ENCODE measurements around the gene DMXL1. TPM values are rescaled to one million over a fixed set of nuclear protein-coding genes. Genes with fewer than 3 reads are reported as not detected.
A peak's percentile ranks its signal among the peaks of the same experiment; 100 is the strongest.

DMXL1 gene
- total and polyA plus RNA-seq, 4 donors, result 4.3 to 38.1 (median 25.1) TPM

DNA sequence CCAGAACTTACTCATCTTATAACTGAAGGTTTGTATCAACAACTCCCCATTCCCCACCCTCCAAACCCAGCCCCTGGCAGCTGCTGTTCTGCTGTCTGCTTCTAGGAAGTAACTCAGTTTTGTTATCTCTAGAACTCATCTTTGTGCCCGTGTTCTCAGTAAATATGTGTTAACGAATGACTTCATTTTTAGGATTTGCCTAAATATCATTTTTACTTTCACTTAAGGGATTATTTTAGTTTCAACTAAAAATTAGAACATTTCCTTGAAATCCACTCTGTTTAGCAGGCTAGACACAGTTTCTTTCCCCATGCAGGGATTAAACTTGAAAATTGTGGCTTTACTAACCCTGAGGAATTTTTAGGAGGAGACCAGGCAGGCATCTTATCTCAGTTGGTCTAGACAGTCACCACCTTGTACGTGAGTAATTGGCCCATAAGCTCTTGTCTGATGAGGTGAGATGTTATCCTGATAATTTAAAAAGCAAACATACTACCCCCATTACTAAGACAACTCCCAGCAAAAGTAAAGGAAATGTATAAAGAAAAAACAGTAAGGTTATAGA is 216.7 kb downstream of the DMXL1 start:
- H3K27ac ChIP-seq (ENCODE audit: low read depth in 1 of 2, low read length in 2 of 2), result no peak overlapping the region
- DNase-seq (ENCODE audit: low spot score), result no peak
- WGBS, result 52% methylated on average over 3 of the region's 3 CpGs
- H3K4me3 ChIP-seq (ENCODE audit: low read depth in 1 of 3, low read length in 3 of 3), result no peak overlapping the region
- no peaks in the 10 kb centered on the region for H3K27me3 ChIP-seq (ENCODE audit: control insufficient read depth in 4 of 4, insufficient read depth in 4 of 4, low read length in 3 of 4)
- TF ChIP-seq, protein P1, sequence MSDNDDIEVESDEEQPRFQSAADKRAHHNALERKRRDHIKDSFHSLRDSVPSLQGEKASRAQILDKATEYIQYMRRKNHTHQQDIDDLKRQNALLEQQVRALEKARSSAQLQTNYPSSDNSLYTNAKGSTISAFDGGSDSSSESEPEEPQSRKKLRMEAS (IDR thresholded peaks at IDR 0.05), result no peak
- no peaks in the 10 kb centered on the region for H3K9me3 ChIP-seq (ENCODE audit: control insufficient read depth in 4 of 4, low read length in 3 of 4)
- H3K36me3 ChIP-seq (ENCODE audit: control insufficient read depth in 4 of 4, insufficient read depth in 3 of 4, low read depth in 1 of 4, low read length in 3 of 4), result no peaks in the 10 kb centered on the region
- no peaks in the 10 kb centered on the region for H3K4me1 ChIP-seq (ENCODE audit: control insufficient read depth in 4 of 4, insufficient read depth in 4 of 4, low read length in 3 of 4)
- H3K9ac ChIP-seq (ENCODE audit: low read depth in 1 of 2, low read length in 2 of 2), result peak overlapping the region in 1 of 2 donors; percentile 14

DNA sequence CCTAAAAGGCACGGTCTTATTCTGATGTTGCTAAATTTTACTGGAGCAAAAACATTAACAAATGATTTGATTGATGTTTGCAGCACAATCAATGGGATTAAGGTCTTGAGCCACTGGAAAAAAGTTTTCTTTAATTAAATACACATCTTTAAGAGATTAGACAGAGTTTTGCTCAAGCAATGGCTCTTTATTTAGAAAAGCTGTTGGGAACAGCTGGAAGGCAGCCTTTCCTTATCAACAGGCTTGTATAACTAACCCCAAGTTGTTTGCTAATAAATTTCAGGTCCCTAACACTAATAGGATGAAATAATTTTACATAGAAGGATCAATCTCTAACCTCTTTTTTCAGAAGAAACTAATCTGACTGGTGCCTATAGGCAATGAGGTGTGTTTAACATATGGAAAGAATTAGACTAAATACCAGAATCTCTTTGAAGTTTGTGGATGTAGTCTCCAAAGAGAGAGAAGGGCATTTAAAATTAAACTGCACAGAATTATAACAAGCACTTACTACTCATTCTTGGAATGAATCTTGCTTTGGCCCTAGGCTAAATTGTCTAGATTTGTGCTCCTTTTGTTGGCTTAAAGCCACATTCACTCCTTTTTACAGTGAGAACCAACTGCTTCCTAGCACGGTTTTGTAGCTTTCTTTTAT is 217.6 kb downstream of the DMXL1 start:
- TF ChIP-seq GABPA (IDR thresholded peaks at IDR 0.05 in 1 of 2, conservative IDR thresholded peaks at IDR 0.05 in 1 of 2) (no peak), RAD21 (IDR thresholded peaks at IDR 0.05) (no peak), YY1 (IDR thresholded peaks at IDR 0.05) (no peak), NR2F2 (IDR thresholded peaks at IDR 0.05) (no peak)
- TF ChIP-seq, protein P2, sequence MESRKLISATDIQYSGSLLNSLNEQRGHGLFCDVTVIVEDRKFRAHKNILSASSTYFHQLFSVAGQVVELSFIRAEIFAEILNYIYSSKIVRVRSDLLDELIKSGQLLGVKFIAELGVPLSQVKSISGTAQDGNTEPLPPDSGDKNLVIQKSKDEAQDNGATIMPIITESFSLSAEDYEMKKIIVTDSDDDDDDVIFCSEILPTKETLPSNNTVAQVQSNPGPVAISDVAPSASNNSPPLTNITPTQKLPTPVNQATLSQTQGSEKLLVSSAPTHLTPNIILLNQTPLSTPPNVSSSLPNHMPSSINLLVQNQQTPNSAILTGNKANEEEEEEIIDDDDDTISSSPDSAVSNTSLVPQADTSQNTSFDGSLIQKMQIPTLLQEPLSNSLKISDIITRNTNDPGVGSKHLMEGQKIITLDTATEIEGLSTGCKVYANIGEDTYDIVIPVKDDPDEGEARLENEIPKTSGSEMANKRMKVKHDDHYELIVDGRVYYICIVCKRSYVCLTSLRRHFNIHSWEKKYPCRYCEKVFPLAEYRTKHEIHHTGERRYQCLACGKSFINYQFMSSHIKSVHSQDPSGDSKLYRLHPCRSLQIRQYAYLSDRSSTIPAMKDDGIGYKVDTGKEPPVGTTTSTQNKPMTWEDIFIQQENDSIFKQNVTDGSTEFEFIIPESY (IDR thresholded peaks at IDR 0.05), result no peak

DNA sequence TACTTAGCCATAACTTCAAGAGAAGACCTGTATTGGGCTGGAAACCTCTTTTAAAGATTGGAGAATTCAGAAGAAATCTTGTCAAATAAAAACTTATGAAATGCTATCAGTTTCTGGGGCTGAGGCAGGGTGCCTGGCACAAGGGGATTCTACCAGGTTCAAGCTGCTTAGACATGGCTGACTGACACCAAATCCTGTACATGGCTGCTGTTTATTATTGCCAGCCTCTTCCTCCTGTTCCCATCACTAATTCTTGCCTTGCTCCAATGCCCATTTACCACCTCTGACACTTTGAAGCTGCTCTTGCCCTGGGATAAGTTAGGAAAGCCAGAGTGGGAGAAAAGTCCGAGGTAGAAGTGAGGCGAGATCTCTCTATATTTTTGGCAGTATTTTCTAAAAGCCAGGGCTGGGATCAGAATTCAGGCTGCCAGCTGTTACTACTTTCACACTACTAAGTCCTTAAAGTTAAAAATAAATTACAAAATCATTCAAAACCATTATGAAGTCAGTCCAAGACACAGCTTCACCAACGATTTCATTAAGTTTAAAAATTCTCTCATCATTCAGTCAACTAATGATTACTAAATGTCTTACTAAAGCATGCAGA is 218.7 kb downstream of the DMXL1 start:
- Histone ChIP-seq H3K27ac (ENCODE audit: low read depth in 1 of 2, low read length in 2 of 2) (no peak overlapping the region), H3K4me3 (ENCODE audit: low read depth in 1 of 3, low read length in 3 of 3) (no peak overlapping the region), H3K36me3 (ENCODE audit: control insufficient read depth in 4 of 4, insufficient read depth in 3 of 4, low read depth in 1 of 4, low read length in 3 of 4) (no peaks in the 10 kb centered on the region), H3K27me3 (ENCODE audit: control insufficient read depth in 4 of 4, insufficient read depth in 4 of 4, low read length in 3 of 4) (no peaks in the 10 kb centered on the region), H3K9ac (ENCODE audit: low read depth in 1 of 2, low read length in 2 of 2) (no peak overlapping the region), H3K9me3 (ENCODE audit: control insufficient read depth in 4 of 4, low read length in 3 of 4) (no peaks in the 10 kb centered on the region), H3K4me1 (ENCODE audit: control insufficient read depth in 4 of 4, insufficient read depth in 4 of 4, low read length in 3 of 4) (no peaks in the 10 kb centered on the region)
- TF ChIP-seq, protein P3, sequence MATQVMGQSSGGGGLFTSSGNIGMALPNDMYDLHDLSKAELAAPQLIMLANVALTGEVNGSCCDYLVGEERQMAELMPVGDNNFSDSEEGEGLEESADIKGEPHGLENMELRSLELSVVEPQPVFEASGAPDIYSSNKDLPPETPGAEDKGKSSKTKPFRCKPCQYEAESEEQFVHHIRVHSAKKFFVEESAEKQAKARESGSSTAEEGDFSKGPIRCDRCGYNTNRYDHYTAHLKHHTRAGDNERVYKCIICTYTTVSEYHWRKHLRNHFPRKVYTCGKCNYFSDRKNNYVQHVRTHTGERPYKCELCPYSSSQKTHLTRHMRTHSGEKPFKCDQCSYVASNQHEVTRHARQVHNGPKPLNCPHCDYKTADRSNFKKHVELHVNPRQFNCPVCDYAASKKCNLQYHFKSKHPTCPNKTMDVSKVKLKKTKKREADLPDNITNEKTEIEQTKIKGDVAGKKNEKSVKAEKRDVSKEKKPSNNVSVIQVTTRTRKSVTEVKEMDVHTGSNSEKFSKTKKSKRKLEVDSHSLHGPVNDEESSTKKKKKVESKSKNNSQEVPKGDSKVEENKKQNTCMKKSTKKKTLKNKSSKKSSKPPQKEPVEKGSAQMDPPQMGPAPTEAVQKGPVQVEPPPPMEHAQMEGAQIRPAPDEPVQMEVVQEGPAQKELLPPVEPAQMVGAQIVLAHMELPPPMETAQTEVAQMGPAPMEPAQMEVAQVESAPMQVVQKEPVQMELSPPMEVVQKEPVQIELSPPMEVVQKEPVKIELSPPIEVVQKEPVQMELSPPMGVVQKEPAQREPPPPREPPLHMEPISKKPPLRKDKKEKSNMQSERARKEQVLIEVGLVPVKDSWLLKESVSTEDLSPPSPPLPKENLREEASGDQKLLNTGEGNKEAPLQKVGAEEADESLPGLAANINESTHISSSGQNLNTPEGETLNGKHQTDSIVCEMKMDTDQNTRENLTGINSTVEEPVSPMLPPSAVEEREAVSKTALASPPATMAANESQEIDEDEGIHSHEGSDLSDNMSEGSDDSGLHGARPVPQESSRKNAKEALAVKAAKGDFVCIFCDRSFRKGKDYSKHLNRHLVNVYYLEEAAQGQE (IDR thresholded peaks at IDR 0.05), result no peak
- TF ChIP-seq, protein P1 (IDR thresholded peaks at IDR 0.05), result no peak
- TF ChIP-seq, protein P4, sequence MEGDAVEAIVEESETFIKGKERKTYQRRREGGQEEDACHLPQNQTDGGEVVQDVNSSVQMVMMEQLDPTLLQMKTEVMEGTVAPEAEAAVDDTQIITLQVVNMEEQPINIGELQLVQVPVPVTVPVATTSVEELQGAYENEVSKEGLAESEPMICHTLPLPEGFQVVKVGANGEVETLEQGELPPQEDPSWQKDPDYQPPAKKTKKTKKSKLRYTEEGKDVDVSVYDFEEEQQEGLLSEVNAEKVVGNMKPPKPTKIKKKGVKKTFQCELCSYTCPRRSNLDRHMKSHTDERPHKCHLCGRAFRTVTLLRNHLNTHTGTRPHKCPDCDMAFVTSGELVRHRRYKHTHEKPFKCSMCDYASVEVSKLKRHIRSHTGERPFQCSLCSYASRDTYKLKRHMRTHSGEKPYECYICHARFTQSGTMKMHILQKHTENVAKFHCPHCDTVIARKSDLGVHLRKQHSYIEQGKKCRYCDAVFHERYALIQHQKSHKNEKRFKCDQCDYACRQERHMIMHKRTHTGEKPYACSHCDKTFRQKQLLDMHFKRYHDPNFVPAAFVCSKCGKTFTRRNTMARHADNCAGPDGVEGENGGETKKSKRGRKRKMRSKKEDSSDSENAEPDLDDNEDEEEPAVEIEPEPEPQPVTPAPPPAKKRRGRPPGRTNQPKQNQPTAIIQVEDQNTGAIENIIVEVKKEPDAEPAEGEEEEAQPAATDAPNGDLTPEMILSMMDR (IDR thresholded peaks at IDR 0.05; ENCODE audit: low read depth, low read length, missing input control), result no peak
- no peak for TF ChIP-seq RAD21 (IDR thresholded peaks at IDR 0.05)
- TF ChIP-seq NR2F2 (IDR thresholded peaks at IDR 0.05), result no peak
- TF ChIP-seq RXRA (IDR thresholded peaks at IDR 0.05), result no peak
- WGBS, result 82% methylated on average over 3 of the region's 3 CpGs
- DNase-seq (ENCODE audit: low spot score), result no peak

More for the DNA sequence above, 217.6 kb downstream of the DMXL1 start:
- Histone ChIP-seq H3K9me3 (ENCODE audit: control insufficient read depth in 4 of 4, low read length in 3 of 4) (no peaks in the 10 kb centered on the region), H3K27ac (ENCODE audit: low read depth in 1 of 2, low read length in 2 of 2) (no peak overlapping the region), H3K27me3 (ENCODE audit: control insufficient read depth in 4 of 4, insufficient read depth in 4 of 4, low read length in 3 of 4) (no peaks in the 10 kb centered on the region), H3K9ac (ENCODE audit: low read depth in 1 of 2, low read length in 2 of 2) (no peak overlapping the region), H3K4me3 (ENCODE audit: low read depth in 1 of 3, low read length in 3 of 3) (no peak overlapping the region), H3K36me3 (ENCODE audit: control insufficient read depth in 4 of 4, insufficient read depth in 3 of 4, low read depth in 1 of 4, low read length in 3 of 4) (no peaks in the 10 kb centered on the region), H3K4me1 (ENCODE audit: control insufficient read depth in 4 of 4, insufficient read depth in 4 of 4, low read length in 3 of 4) (no peaks in the 10 kb centered on the region)
- 74% methylated on average over 2 of the region's 2 CpGs for WGBS
- DNase-seq (ENCODE audit: low spot score), result no peak

Data from liver (tissue), 9 donors.